KMS-11 (cell line): ENCODE results near the gene BCL2L12.

Experiments
- H2AFZ ChIP-seq: fragments of 200-600 bp; sonication (generic); 2 replicates; pipeline ENCODE4 v1.6.1; 2016; ENCODE audit warnings: antibody characterized with exemption, mixed run types, low read depth
- H3K27ac ChIP-seq: fragments of 200-600 bp; sonication (generic); 2 replicates; pipeline ENCODE4 v1.6.1; 2016; ENCODE audit warnings: mild to moderate bottlenecking, mixed run types
- H3K27me3 ChIP-seq: fragments of 200-600 bp; sonication (generic); 2 replicates; pipeline ENCODE4 v1.6.1; 2017; ENCODE audit warnings: mild to moderate bottlenecking, low read depth, mixed run types, moderate library complexity; ENCODE audit not compliant: insufficient read depth
- H3K36me3 ChIP-seq: fragments of 200-600 bp; sonication (generic); 2 replicates; pipeline ENCODE4 v1.6.1; 2017; ENCODE audit warnings: mild to moderate bottlenecking, mixed run types; ENCODE audit not compliant: insufficient read depth
- H3K4me1 ChIP-seq: fragments of 200-600 bp; sonication (generic); 2 replicates; pipeline ENCODE4 v1.6.1; 2016; ENCODE audit warnings: mild to moderate bottlenecking, low read depth, mixed run types; ENCODE audit not compliant: poor library complexity, severe bottlenecking
- H3K4me2 ChIP-seq: fragments of 200-600 bp; sonication (generic); 2 replicates; pipeline ENCODE4 v1.7.0; 2016; ENCODE audit warnings: mild to moderate bottlenecking, mixed run types
- H3K4me3 ChIP-seq: fragments of 200-600 bp; sonication (generic); IDR thresholded peaks from 2 replicates; pipeline ENCODE4 v1.6.1; 2017; ENCODE audit warnings: low read depth, low read length, mixed read lengths; ENCODE audit not compliant: insufficient read depth
- H3K79me2 ChIP-seq: fragments of 200-600 bp; sonication (generic); 2 replicates; pipeline ENCODE4 v1.6.1; 2016; ENCODE audit warnings: low read depth, mixed run types; ENCODE audit not compliant: insufficient read depth
- H3K9ac ChIP-seq: fragments of 200-600 bp; sonication (generic); 2 replicates; pipeline ENCODE4 v1.6.1; 2016; ENCODE audit warnings: mild to moderate bottlenecking, mixed run types
- H4K20me1 ChIP-seq: fragments of 200-600 bp; sonication (generic); 2 replicates; pipeline ENCODE4 v1.6.1; 2016; ENCODE audit warnings: mild to moderate bottlenecking, mixed run types; ENCODE audit not compliant: insufficient read depth
- TF ChIP-seq, protein P1 (sequence below): fragments of 200-600 bp; sonication (generic); conservative IDR thresholded peaks from 2 replicates; pipeline ENCODE4 v1.6.1; 2017; ENCODE audit warnings: low read depth, mild to moderate bottlenecking, antibody characterized with exemption, low read length, moderate library complexity, mixed read lengths

BCL2L12 gene

DNA sequence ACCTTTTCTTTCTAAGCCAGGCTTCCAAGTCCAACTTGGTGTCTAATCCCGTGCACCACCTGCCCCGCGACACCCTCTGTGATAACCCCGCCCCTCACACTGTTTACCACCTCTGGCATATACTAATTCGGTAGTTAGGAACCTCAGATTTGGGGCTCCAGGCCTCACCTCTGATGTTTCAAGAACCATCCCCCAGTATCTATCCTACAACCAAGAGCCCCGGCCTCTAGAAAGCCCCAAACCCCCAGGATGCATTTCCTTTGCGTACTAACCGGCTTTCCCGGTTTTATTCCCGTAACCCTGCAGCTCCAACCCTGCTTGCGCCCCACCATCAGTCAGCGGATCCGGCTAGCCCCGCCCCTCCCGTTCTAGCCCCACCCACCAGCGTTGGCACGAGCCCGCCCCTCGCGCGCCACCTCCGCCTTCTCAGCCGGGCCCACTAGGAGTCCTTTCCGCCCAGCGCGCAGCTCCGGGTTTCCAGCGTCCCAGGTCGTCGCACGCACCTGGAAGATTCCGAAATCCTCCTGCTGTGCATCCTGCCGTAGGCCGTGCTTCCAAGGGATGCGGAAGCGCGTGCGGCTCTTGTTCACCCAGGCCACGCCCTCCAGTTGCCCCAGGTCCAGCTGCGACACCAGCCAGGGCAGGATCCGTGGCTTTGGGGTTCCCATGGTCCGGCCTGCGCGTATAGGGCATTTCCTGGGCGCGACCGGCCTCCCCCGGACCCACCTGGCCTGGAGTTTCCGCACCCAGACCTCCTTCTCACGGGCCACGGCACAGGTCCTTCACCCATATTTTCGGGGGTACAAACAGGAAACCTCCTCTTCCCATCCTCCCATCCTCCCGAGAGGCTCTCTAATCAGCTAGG is 1.3 kb upstream of the BCL2L12 start:
- no peaks in the 10 kb centered on the region for H3K27me3 ChIP-seq
- no peaks in the 10 kb centered on the region for H3K36me3 ChIP-seq
- H3K4me3 ChIP-seq, result no peak overlapping the region
- peak overlapping the region; percentile 20; the same call in 1 of the 2 replicates for H2AFZ ChIP-seq
- H3K27ac ChIP-seq, result peak overlapping the region; percentile 86
- H4K20me1 ChIP-seq, result no peaks in the 10 kb centered on the region
- peaks cover 31% of the 10 kb centered on the region for H3K79me2 ChIP-seq
- TF ChIP-seq, protein P1, sequence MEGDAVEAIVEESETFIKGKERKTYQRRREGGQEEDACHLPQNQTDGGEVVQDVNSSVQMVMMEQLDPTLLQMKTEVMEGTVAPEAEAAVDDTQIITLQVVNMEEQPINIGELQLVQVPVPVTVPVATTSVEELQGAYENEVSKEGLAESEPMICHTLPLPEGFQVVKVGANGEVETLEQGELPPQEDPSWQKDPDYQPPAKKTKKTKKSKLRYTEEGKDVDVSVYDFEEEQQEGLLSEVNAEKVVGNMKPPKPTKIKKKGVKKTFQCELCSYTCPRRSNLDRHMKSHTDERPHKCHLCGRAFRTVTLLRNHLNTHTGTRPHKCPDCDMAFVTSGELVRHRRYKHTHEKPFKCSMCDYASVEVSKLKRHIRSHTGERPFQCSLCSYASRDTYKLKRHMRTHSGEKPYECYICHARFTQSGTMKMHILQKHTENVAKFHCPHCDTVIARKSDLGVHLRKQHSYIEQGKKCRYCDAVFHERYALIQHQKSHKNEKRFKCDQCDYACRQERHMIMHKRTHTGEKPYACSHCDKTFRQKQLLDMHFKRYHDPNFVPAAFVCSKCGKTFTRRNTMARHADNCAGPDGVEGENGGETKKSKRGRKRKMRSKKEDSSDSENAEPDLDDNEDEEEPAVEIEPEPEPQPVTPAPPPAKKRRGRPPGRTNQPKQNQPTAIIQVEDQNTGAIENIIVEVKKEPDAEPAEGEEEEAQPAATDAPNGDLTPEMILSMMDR, result no peak; the same call in 1 of the 2 replicates
- H3K4me1 ChIP-seq, result peaks cover 24% of the 10 kb centered on the region
- peak overlapping the region; percentile 41; the same call in 1 of the 2 replicates for H3K9ac ChIP-seq
- peak overlapping the region; percentile 75 for H3K4me2 ChIP-seq

DNA sequence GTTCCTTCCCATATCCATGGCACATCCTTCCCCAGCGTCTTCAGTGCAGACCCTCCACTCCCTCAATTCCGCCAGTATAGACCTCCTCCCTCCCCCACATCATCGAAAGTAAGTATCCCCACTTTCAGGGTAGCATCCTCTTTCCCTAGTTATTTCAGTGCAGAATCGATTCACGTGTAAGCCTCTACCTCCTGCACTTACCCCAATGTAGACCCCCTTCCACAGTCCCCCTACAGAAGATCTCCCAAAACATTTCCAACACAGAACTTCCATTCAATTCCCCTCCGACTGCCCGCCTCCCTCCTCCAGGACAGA is 740 bp upstream of the BCL2L12 start:
- no peak overlapping the region for H3K4me3 ChIP-seq
- H3K27me3 ChIP-seq, result no peaks in the 10 kb centered on the region
- H3K4me1 ChIP-seq, result peaks cover 24% of the 10 kb centered on the region
- no peaks in the 10 kb centered on the region for H4K20me1 ChIP-seq
- peaks cover 31% of the 10 kb centered on the region for H3K79me2 ChIP-seq
- TF ChIP-seq, protein P1, result no peak
- H2AFZ ChIP-seq, result peak overlapping the region; percentile 59; the same call in 1 of the 2 replicates
- peak overlapping the region; percentile 41; the same call in 1 of the 2 replicates for H3K9ac ChIP-seq
- peak overlapping the region; percentile 86 for H3K27ac ChIP-seq
- no peaks in the 10 kb centered on the region for H3K36me3 ChIP-seq
- peak overlapping the region; percentile 75 for H3K4me2 ChIP-seq

DNA sequence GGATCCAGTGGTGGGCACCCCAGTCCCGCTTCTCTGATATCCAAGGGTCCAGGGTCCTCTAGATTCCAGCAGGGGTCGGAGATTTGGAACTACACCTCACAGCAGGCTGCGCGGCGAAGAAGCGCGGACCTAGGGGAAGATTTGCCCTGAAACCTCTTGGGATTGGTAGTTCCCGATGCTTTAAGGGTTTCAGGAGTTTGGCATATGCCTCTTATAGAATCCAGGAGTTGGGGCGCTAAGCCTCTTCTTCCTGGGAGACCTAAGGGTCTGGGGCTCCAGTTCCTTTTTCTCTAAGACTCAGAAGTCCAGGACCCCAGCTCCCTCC is 349 bp downstream of the BCL2L12 start:
- Histone ChIP-seq H3K27ac (peak overlapping the region; percentile 86; the same call in 1 of the 2 replicates), H4K20me1 (no peaks in the 10 kb centered on the region), H3K27me3 (no peaks in the 10 kb centered on the region), H3K79me2 (peaks cover 31% of the 10 kb centered on the region), H3K9ac (peak overlapping the region; percentile 41; the same call in 1 of the 2 replicates), H3K4me3 (no peak overlapping the region), H3K36me3 (no peaks in the 10 kb centered on the region), H3K4me1 (peaks cover 24% of the 10 kb centered on the region), H2AFZ (peak overlapping the region; percentile 59; the same call in 1 of the 2 replicates), H3K4me2 (peak overlapping the region; percentile 83)
- TF ChIP-seq, protein P1, result no peak

DNA sequence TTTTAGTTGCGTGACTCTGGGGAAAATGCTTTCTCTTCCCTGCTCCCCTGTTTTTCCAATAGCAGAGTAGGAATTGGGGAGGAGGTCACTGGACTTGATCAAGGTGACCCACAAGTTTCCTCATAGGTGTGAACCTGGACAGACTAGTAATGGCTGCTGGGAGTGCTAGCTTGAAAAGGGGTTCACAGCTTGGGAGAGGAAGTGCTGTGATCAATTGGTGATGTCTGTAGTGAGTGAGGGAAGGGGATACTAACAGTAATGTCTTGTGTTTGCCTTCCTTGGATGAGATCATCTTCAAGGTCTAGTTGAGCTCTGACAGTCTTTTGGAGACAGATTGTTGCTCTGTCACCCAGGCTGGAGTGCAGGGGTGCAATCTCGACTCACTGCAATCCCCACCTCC is 1.7 kb downstream of the BCL2L12 start:
- Histone ChIP-seq H3K4me2 (peak overlapping the region; percentile 83; the same call in 1 of the 2 replicates), H3K27ac (no peak overlapping the region), H3K9ac (no peak overlapping the region), H3K4me3 (no peak overlapping the region), H4K20me1 (no peaks in the 10 kb centered on the region), H3K79me2 (peaks cover 31% of the 10 kb centered on the region), H2AFZ (no peak overlapping the region), H3K36me3 (no peaks in the 10 kb centered on the region), H3K4me1 (peaks cover 23% of the 10 kb centered on the region), H3K27me3 (no peaks in the 10 kb centered on the region)
- TF ChIP-seq, protein P1, result no peak
